DMS153 (cell line): ENCODE data around the gene ZNF787.
"Not testable (repeated sequence)": the region's sequence is repeated elsewhere in the genome, so short reads cannot be mapped to it uniquely, and the experiment has no call there.

Experiments
- DNase-seq: peaks from one replicate; lab custom pipeline; 2025; lab: John Stamatoyannopoulos, UW

The ZNF787 gene

GRCh38 chr19:56121180-56122167 lies at the start of gene ZNF787:
TSS of gene ZNF787 (minus strand) at chr19:56121295. CDS start at chr19:56103217, 18,078 bp downstream.
- DNase-seq, result peak; percentile 97

- peak; percentile 62 for DNase-seq
These were observed 49.2 kb upstream of the ZNF787 start for GRCh38 chr19:56170261-56170660.

GRCh38 chr19:56167064-56167578 lies 46.0 kb upstream of the ZNF787 start:
- DNase-seq, result no peak

- DNase-seq, result no peak
These were observed 42.0 kb upstream of the ZNF787 start for GRCh38 chr19:56163097-56163496.

- DNase-seq, result no peak
These were observed 41.2 kb upstream of the ZNF787 start for GRCh38 chr19:56162258-56162657.

- no peak for DNase-seq
These were observed 40.4 kb upstream of the ZNF787 start for GRCh38 chr19:56161534-56161933.

- DNase-seq, result no peak
These were observed 38.7 kb upstream of the ZNF787 start for GRCh38 chr19:56159622-56160271.

- no peak for DNase-seq
These were observed 38.0 kb upstream of the ZNF787 start for GRCh38 chr19:56159009-56159559.

- DNase-seq, result no peak
These were observed 37.2 kb upstream of the ZNF787 start for GRCh38 chr19:56158170-56158757.

GRCh38 chr19:56156768-56157167 lies 35.7 kb upstream of the ZNF787 start:
- no peak for DNase-seq

- DNase-seq, result no peak
These were observed 34.1 kb upstream of the ZNF787 start for GRCh38 chr19:56155124-56155687.

GRCh38 chr19:56153507-56153906 lies 32.4 kb upstream of the ZNF787 start:
- DNase-seq, result no peak

GRCh38 chr19:56152644-56153043 lies 31.5 kb upstream of the ZNF787 start:
- DNase-seq, result no peak

GRCh38 chr19:56150358-56150757 lies 29.3 kb upstream of the ZNF787 start:
- DNase-seq, result no peak

- DNase-seq, result no peak
These were observed 28.6 kb upstream of the ZNF787 start for GRCh38 chr19:56149656-56150038.

GRCh38 chr19:56148955-56149655 lies 28.0 kb upstream of the ZNF787 start:
- DNase-seq, result not testable (repeated sequence)

- DNase-seq, result no peak
These were observed 27.0 kb upstream of the ZNF787 start for GRCh38 chr19:56148096-56148495.

- DNase-seq, result no peak
These were observed 26.2 kb upstream of the ZNF787 start for GRCh38 chr19:56147307-56147706.

- DNase-seq, result no peak
These were observed 25.8 kb upstream of the ZNF787 start for GRCh38 chr19:56146904-56147303.

GRCh38 chr19:56145698-56146097 lies 24.6 kb upstream of the ZNF787 start:
- DNase-seq, result no peak

- no peak for DNase-seq
These were observed 23.7 kb upstream of the ZNF787 start for GRCh38 chr19:56144831-56145230.
